Activated CD4-positive, alpha-beta T cell treated with anti-CD3 and anti-CD28 coated beads, Interleukin-2, amount 50 U/mL, for 48 hours (primary cell): Measurements from ENCODE around the gene SLCO6A1.

Source experiments
- DNase-seq, 2 experiments: peaks; one replicate each; pipeline ENCODE4 v3.0.0-alpha.2; 2020

The SLCO6A1 gene

GRCh38 chr5:102451082-102451481 is 47.7 kb downstream of the SLCO6A1 start:
- no peak for DNase-seq

- no peak for DNase-seq
Measured at GRCh38 chr5:102450313-102450990, 48.3 kb downstream of the SLCO6A1 start.

GRCh38 chr5:102433473-102433872 is 65.3 kb downstream of the SLCO6A1 start:
- no peak for DNase-seq

- no peak for DNase-seq
Measured at GRCh38 chr5:102421647-102422046, 77.2 kb downstream of the SLCO6A1 start.

- DNase-seq: no peak
Measured at GRCh38 chr5:102418531-102418930, 80.3 kb downstream of the SLCO6A1 start.

- DNase-seq: no peak
Measured at GRCh38 chr5:102414448-102414847, 84.4 kb downstream of the SLCO6A1 start.

GRCh38 chr5:102388235-102388634 is 110.6 kb downstream of the SLCO6A1 start:
- no peak for DNase-seq

- no peak for DNase-seq
Measured at GRCh38 chr5:102385365-102385764, 113.4 kb downstream of the SLCO6A1 start.

GRCh38 chr5:102380174-102380573 is 118.6 kb downstream of the SLCO6A1 start:
- DNase-seq: no peak

GRCh38 chr5:102375876-102376275 is 122.9 kb downstream of the SLCO6A1 start:
- no peak for DNase-seq

- no peak for DNase-seq
Measured at GRCh38 chr5:102375272-102375671, 123.5 kb downstream of the SLCO6A1 start.

GRCh38 chr5:102368392-102368791 is 130.4 kb downstream of the SLCO6A1 start:
- DNase-seq: no peak

- DNase-seq: no peak
Measured at GRCh38 chr5:102341681-102342288, 157.0 kb downstream of the SLCO6A1 start.

- DNase-seq: no peak
Measured at GRCh38 chr5:102324714-102325113, 174.1 kb downstream of the SLCO6A1 start.
